Body of pancreas (tissue), 4 donors: Measurements from ENCODE around the gene PIGM.

Source experiments
- POLR2A ChIP-seq, 3 donors: fragments of 450-650 bp; IDR thresholded peaks; one replicate each; pipeline ENCODE4 v1.6.1; 2016; ENCODE audit warnings: antibody characterized with exemption in 3 of 3, mild to moderate bottlenecking in 2 of 3
- TF ChIP-seq, protein P1 (sequence below), 7 experiments: fragments of 450-650 bp in 4 of 7; fragments of 200-600 bp in 3 of 7; sonication (generic) in 3 of 7; IDR thresholded peaks; one replicate each; pipeline ENCODE4 v1.5.1; 2016 to 2019; ENCODE audit warnings: antibody characterized with exemption in 7 of 7

DNA sequence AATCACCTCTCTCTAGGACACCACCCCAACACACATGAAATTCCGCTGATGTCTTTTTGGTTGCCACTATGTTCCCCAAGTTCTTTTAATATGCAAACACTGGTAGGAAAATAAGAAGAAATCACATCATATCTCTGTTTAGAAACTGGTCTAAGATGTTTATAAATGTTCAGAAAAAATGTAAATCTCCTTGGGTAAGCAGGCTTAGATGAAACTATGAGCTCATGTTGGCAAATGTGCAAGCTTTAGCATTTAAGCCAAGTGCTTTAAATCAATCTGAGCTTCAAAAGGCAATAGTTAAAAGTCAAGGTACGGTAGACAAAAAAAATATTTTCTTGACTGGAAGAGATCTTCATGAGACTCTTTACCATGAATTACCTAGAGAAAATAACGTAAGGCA is 52.5 kb downstream of the PIGM start:
- TF ChIP-seq, protein P1, sequence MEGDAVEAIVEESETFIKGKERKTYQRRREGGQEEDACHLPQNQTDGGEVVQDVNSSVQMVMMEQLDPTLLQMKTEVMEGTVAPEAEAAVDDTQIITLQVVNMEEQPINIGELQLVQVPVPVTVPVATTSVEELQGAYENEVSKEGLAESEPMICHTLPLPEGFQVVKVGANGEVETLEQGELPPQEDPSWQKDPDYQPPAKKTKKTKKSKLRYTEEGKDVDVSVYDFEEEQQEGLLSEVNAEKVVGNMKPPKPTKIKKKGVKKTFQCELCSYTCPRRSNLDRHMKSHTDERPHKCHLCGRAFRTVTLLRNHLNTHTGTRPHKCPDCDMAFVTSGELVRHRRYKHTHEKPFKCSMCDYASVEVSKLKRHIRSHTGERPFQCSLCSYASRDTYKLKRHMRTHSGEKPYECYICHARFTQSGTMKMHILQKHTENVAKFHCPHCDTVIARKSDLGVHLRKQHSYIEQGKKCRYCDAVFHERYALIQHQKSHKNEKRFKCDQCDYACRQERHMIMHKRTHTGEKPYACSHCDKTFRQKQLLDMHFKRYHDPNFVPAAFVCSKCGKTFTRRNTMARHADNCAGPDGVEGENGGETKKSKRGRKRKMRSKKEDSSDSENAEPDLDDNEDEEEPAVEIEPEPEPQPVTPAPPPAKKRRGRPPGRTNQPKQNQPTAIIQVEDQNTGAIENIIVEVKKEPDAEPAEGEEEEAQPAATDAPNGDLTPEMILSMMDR (IDR thresholded peaks at IDR 0.05): no peak
- no peak for TF ChIP-seq POLR2A (IDR thresholded peaks at IDR 0.05)
